HG03457 (cell line): Measurements from ENCODE around the gene VHLL.

ENCODE experiments used
- ATAC-seq: cut with Tn5 transposase; IDR thresholded peaks from one replicate; pipeline ENCODE4 v1.9.1; 2021; ENCODE audit warnings: moderate number of reproducible peaks; ENCODE audit not compliant: unreplicated experiment

VHLL gene

GRCh38 chr1:156257711-156258110, 41.4 kb downstream of the VHLL start:
- ATAC-seq: no peak

GRCh38 chr1:156253634-156254033, 45.5 kb downstream of the VHLL start:
- no peak for ATAC-seq

GRCh38 chr1:156251527-156251926, 47.6 kb downstream of the VHLL start:
- no peak for ATAC-seq

GRCh38 chr1:156249593-156249992, 49.5 kb downstream of the VHLL start:
- ATAC-seq: no peak
